Measurements from ENCODE around the gene CDKL2.

GRCh38 chr4:75545526-75545925 is 84.8 kb downstream of the CDKL2 start:
- TF ChIP-seq REST (IDR thresholded peaks at IDR 0.05; ENCODE audit: borderline replicate concordance) = no peak
- TF ChIP-seq CTCF (IDR thresholded peaks at IDR 0.05; ENCODE audit: poor library complexity, severe bottlenecking) = no peak
- TF ChIP-seq MXI1 (conservative IDR thresholded peaks at IDR 0.05; ENCODE audit: poor library complexity, severe bottlenecking) = no peak
- no peak for TF ChIP-seq EZH2 (IDR thresholded peaks at IDR 0.05; ENCODE audit: borderline replicate concordance, insufficient read depth, low read length, poor library complexity, severe bottlenecking)

Measured in neural cell (in vitro differentiated cells).